Activated naive CD4-positive, alpha-beta T cell treated with anti-CD3 and anti-CD28 coated beads, Interleukin-2, amount 50 U/mL, for 72 hours (primary cell): ENCODE results near the gene FERD3L. TPM values are rescaled to one million over a fixed set of nuclear protein-coding genes. Genes with fewer than 3 reads are reported as not detected.

Experiments
- total RNA-seq, 2 donors: library from RNA; stranded (reverse); gene quantifications; one replicate each; pipeline ENCODE4 v1.2.3, GENCODE V29; 2022

Gene FERD3L
- total RNA-seq, 2 donors from 2014 or later: not detected

Other genes with a start within 250 kb of the FERD3L start
- not detected for gene TWIST1, start 27.8 kb downstream of the FERD3L start, total RNA-seq